A549 (cell line): ENCODE results near the gene MYO3A.

Experiments
- EP300 ChIP-seq, 2 experiments: fragments of >200 bp; sonication (Bioruptor Twin); formaldehyde crosslinking; IDR thresholded peaks; 2 replicates in 1 of 2; 3 replicates in 1 of 2; pipeline ENCODE4 v1.6.1; 2016 to 2017
- RAD21 ChIP-seq, 2 experiments: fragments of >200 bp in 1 of 2; sonication (Bioruptor Twin) in 1 of 2; formaldehyde crosslinking in 1 of 2; IDR thresholded peaks in 1 of 2; conservative IDR thresholded peaks in 1 of 2; 2 replicates in 1 of 2; 3 replicates in 1 of 2; pipeline ENCODE4 v1.6.1; 2012 to 2018; ENCODE audit warnings: inconsistent platforms in 1 of 2
- TF ChIP-seq, protein P1 (sequence below): fragments of 200-600 bp; sonication (generic); IDR thresholded peaks from 2 replicates; pipeline ENCODE4 v1.6.1; 2016; ENCODE audit warnings: antibody characterized with exemption, mild to moderate bottlenecking, moderate library complexity

DNA sequence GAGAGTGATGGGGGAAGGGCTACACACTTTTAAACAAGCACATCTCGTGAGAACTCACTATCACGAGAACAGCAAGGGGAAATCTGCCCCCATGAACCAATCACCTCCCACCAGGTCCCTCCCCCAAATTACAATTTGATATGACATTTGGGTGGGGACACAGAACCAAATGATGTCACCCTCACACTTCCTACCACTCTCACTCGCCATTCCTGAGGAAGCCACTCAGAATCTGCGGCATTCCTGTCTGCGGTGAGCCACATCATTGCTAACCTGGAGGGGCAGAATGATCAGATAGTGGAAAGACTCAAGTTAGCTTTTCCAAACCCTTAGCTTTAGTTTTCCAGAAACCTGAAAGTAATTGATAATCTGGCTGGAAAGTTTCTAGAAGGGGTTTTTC is 66.9 kb downstream of the MYO3A start:
- TF ChIP-seq, protein P1, sequence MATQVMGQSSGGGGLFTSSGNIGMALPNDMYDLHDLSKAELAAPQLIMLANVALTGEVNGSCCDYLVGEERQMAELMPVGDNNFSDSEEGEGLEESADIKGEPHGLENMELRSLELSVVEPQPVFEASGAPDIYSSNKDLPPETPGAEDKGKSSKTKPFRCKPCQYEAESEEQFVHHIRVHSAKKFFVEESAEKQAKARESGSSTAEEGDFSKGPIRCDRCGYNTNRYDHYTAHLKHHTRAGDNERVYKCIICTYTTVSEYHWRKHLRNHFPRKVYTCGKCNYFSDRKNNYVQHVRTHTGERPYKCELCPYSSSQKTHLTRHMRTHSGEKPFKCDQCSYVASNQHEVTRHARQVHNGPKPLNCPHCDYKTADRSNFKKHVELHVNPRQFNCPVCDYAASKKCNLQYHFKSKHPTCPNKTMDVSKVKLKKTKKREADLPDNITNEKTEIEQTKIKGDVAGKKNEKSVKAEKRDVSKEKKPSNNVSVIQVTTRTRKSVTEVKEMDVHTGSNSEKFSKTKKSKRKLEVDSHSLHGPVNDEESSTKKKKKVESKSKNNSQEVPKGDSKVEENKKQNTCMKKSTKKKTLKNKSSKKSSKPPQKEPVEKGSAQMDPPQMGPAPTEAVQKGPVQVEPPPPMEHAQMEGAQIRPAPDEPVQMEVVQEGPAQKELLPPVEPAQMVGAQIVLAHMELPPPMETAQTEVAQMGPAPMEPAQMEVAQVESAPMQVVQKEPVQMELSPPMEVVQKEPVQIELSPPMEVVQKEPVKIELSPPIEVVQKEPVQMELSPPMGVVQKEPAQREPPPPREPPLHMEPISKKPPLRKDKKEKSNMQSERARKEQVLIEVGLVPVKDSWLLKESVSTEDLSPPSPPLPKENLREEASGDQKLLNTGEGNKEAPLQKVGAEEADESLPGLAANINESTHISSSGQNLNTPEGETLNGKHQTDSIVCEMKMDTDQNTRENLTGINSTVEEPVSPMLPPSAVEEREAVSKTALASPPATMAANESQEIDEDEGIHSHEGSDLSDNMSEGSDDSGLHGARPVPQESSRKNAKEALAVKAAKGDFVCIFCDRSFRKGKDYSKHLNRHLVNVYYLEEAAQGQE, result no peak
- TF ChIP-seq EP300 (IDR thresholded peaks at IDR 0.05), result no peak
- no peak for TF ChIP-seq RAD21 (conservative IDR thresholded peaks at IDR 0.05 in 1 of 2, IDR thresholded peaks at IDR 0.05 in 1 of 2)
